ENCODE data around the gene SATB2. TPM values are rescaled to one million over a fixed set of nuclear protein-coding genes. Genes with fewer than 3 reads are reported as not detected.

SATB2 gene
- total and polyA plus RNA-seq, 3 experiments from 2014 or later = 0.09 to 0.13 TPM; not detected in 1

- DNase-seq = no peak
- H3K36me3 Mint-ChIP-seq = no peaks in the 10 kb centered on the region
- peaks cover 0 to 2% (median 0%) of the 10 kb centered on the region in 5 donors for H3K9me3 Mint-ChIP-seq
- Histone ChIP-seq H3K36me3 (ENCODE audit: insufficient read depth, low read length) (no peaks in the 10 kb centered on the region), H3K4me1 (ENCODE audit: insufficient read depth, low read length) (no peaks in the 10 kb centered on the region), H3K27me3 (ENCODE audit: insufficient read depth, low read length, poor library complexity, severe bottlenecking) (no peaks in the 10 kb centered on the region), H3K4me3 (ENCODE audit: low read length) (no peak overlapping the region), H3K27ac (ENCODE audit: low read depth, low read length) (no peak overlapping the region), H3K9me3 (ENCODE audit: low read length) (no peaks in the 10 kb centered on the region)
- no peaks in the 10 kb centered on the region for H3K4me1 Mint-ChIP-seq
- ChIA-PET POLR2A (no interaction called here), CTCF (no interaction called here)
- no peak overlapping the region for H3K27ac Mint-ChIP-seq
- peaks cover 0 to 4% of the 10 kb centered on the region in 2 donors for H3K27me3 Mint-ChIP-seq
- no peak overlapping the region for H3K4me3 Mint-ChIP-seq
Measured at GRCh38 chr2:199317646-199318045, 140.1 kb downstream of the SATB2 start.

DNA sequence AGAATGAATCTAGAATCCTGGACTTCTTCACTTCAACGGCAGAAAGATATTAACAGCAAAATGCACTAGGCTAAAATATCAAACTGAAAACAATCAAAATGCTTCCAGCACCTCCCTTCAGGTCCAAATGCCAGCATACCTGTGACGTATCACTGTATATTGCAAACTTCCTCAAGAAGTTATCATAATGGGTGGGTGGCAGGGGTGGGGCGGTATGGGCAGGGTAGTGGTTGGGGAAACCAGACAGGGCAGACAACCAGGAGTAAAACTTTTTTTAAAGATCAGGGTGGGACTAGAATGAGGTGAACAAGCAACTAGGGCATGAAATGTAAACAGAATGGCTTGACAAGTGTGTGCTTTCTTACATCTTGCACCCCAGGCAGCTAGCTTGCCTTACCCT is 140.9 kb downstream of the SATB2 start:
- Mint-ChIP-seq H3K9me3 (peaks cover 0 to 2% (median 0%) of the 10 kb centered on the region in 5 donors), H3K4me1 (no peaks in the 10 kb centered on the region), H3K4me3 (no peak overlapping the region), H3K36me3 (no peaks in the 10 kb centered on the region), H3K27me3 (peaks cover 0 to 4% of the 10 kb centered on the region in 2 donors), H3K27ac (no peak overlapping the region)
- Histone ChIP-seq H3K27ac (ENCODE audit: low read depth, low read length) (no peak overlapping the region), H3K36me3 (ENCODE audit: insufficient read depth, low read length) (no peaks in the 10 kb centered on the region), H3K4me3 (ENCODE audit: low read length) (no peak overlapping the region), H3K4me1 (ENCODE audit: insufficient read depth, low read length) (no peaks in the 10 kb centered on the region), H3K27me3 (ENCODE audit: insufficient read depth, low read length, poor library complexity, severe bottlenecking) (no peaks in the 10 kb centered on the region), H3K9me3 (ENCODE audit: low read length) (no peaks in the 10 kb centered on the region)
- DNase-seq = no peak
- POLR2A ChIA-PET = no interaction called here
- CTCF ChIA-PET = no interaction called here

GRCh38 chr2:199315299-199316179 is 142.2 kb downstream of the SATB2 start:
- H3K4me1 Mint-ChIP-seq = no peaks in the 10 kb centered on the region
- peaks cover 0 to 2% (median 0%) of the 10 kb centered on the region in 5 donors for H3K9me3 Mint-ChIP-seq
- H3K27ac Mint-ChIP-seq = no peak overlapping the region
- no peaks in the 10 kb centered on the region for H3K4me1 ChIP-seq (ENCODE audit: insufficient read depth, low read length)
- H3K27me3 ChIP-seq (ENCODE audit: insufficient read depth, low read length, poor library complexity, severe bottlenecking) = no peaks in the 10 kb centered on the region
- DNase-seq = no peak
- H3K27me3 Mint-ChIP-seq = peaks cover 0 to 4% of the 10 kb centered on the region in 2 donors
- H3K9me3 ChIP-seq (ENCODE audit: low read length) = no peaks in the 10 kb centered on the region
- H3K27ac ChIP-seq (ENCODE audit: low read depth, low read length) = no peak overlapping the region
- H3K4me3 Mint-ChIP-seq = no peak overlapping the region
- H3K36me3 Mint-ChIP-seq = no peaks in the 10 kb centered on the region
- no peaks in the 10 kb centered on the region for H3K36me3 ChIP-seq (ENCODE audit: insufficient read depth, low read length)
- ChIA-PET POLR2A (no interaction called here), CTCF (no interaction called here)
- H3K4me3 ChIP-seq (ENCODE audit: low read length) = no peak overlapping the region

DNA sequence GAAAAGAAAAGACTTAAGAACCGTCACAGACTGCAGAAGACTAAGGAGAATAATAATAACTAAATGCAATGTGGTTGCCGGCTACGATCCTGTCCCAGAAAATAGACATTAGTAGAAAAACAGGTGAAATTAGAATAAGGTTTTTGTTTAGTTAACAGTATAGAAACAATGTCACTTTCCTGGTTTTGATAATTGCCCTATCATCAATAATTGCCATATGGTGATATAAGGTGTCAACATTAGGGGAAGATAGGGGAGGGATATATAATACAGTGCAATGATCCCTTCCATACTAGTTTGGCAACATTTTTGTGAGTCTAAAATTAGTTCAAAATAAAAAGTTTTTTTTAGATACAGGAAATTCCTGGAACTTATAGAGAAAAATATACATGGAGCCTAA is 144.8 kb downstream of the SATB2 start:
- CTCF ChIA-PET = no interaction called here
- H3K27me3 ChIP-seq (ENCODE audit: insufficient read depth, low read length, poor library complexity, severe bottlenecking) = no peaks in the 10 kb centered on the region
- no peak overlapping the region for H3K27ac ChIP-seq (ENCODE audit: low read depth, low read length)
- Mint-ChIP-seq H3K27ac (no peak overlapping the region), H3K4me3 (no peak overlapping the region), H3K4me1 (no peaks in the 10 kb centered on the region), H3K9me3 (peaks cover 0 to 2% (median 0%) of the 10 kb centered on the region in 5 donors), H3K27me3 (no peaks in the 10 kb centered on the region), H3K36me3 (no peaks in the 10 kb centered on the region)
- DNase-seq = no peak
- no peaks in the 10 kb centered on the region for H3K9me3 ChIP-seq (ENCODE audit: low read length)
- H3K4me3 ChIP-seq (ENCODE audit: low read length) = no peak overlapping the region
- H3K36me3 ChIP-seq (ENCODE audit: insufficient read depth, low read length) = no peaks in the 10 kb centered on the region
- H3K4me1 ChIP-seq (ENCODE audit: insufficient read depth, low read length) = no peaks in the 10 kb centered on the region
- POLR2A ChIA-PET = no interaction called here

DNA sequence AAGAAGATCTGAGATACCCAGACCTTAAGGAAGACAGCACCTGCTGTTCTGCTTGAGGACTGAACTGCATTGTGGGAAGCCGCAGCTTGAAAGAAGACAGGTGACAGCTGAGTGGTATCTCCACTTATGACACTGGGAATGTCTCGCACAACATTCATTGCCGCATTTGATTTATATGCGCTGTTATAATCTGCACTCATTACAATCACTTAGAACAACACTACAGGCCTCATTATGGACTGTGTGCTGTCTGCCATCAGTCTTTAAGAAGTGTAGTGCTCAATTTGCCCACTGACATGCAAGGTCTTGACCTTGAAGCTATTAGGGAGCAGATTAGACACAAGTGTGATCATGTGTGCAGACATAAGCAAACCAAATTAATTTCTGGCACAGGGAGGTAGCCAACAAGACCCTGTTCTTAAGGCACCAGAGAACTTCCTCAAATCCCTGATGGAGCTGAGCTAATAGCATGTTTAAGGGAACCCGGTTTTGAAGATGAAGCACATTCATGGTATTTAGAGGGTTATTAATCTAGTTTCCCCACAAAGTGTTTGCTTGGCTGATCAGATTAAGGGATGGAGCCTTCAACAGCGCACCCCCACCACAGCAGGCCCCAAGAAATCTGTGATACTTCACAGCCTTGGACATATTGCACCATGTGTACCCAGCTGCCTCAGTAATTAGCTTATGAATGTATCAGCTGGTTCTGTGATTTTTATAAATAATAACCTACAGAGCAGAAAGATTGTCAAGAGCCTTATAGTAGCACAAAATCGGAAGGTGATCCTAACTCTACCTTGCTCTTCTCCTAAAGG is 146.8 kb downstream of the SATB2 start:
- H3K27me3 ChIP-seq (ENCODE audit: insufficient read depth, low read length, poor library complexity, severe bottlenecking) = no peaks in the 10 kb centered on the region
- no peaks in the 10 kb centered on the region for H3K4me1 ChIP-seq (ENCODE audit: insufficient read depth, low read length)
- no peak overlapping the region for H3K4me3 ChIP-seq (ENCODE audit: low read length)
- Mint-ChIP-seq H3K4me3 (no peak overlapping the region), H3K36me3 (no peaks in the 10 kb centered on the region), H3K4me1 (no peaks in the 10 kb centered on the region), H3K27me3 (no peaks in the 10 kb centered on the region), H3K27ac (no peak overlapping the region), H3K9me3 (peaks cover 0 to 2% (median 0%) of the 10 kb centered on the region in 5 donors)
- H3K27ac ChIP-seq (ENCODE audit: low read depth, low read length) = no peak overlapping the region
- CTCF ChIA-PET = no interaction called here
- DNase-seq = no peak
- no peaks in the 10 kb centered on the region for H3K9me3 ChIP-seq (ENCODE audit: low read length)
- POLR2A ChIA-PET = no interaction called here
- no peaks in the 10 kb centered on the region for H3K36me3 ChIP-seq (ENCODE audit: insufficient read depth, low read length)

DNA sequence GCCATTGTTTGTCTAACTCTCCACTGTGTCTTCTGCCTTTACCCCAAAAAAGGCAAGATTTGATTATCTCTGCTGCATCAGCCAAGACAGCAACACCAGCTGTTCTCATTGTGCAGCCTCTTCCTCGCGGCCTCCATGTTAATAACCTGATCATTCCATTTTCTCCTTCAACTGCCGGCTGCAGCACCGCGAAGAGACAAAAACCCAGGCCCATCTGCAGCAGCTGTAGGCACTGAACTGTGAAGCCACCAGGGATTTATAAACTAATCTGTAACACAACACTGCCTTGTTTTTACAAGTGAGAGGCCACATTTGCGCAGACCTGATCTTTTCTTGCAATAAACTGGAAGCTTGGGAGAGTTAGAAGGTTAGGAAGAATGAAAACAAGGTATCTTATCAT is 147.8 kb downstream of the SATB2 start:
- H3K4me1 ChIP-seq (ENCODE audit: insufficient read depth, low read length) = no peaks in the 10 kb centered on the region
- Mint-ChIP-seq H3K9me3 (peaks cover 0 to 2% (median 0%) of the 10 kb centered on the region in 5 donors), H3K4me3 (no peak overlapping the region), H3K27ac (no peak overlapping the region), H3K36me3 (no peaks in the 10 kb centered on the region), H3K4me1 (no peaks in the 10 kb centered on the region), H3K27me3 (no peaks in the 10 kb centered on the region)
- H3K4me3 ChIP-seq (ENCODE audit: low read length) = no peak overlapping the region
- ChIA-PET POLR2A (no interaction called here), CTCF (no interaction called here)
- H3K36me3 ChIP-seq (ENCODE audit: insufficient read depth, low read length) = no peaks in the 10 kb centered on the region
- no peaks in the 10 kb centered on the region for H3K27me3 ChIP-seq (ENCODE audit: insufficient read depth, low read length, poor library complexity, severe bottlenecking)
- no peak for DNase-seq
- no peaks in the 10 kb centered on the region for H3K9me3 ChIP-seq (ENCODE audit: low read length)
- no peak overlapping the region for H3K27ac ChIP-seq (ENCODE audit: low read depth, low read length)

GRCh38 chr2:199309411-199309810 is 148.3 kb downstream of the SATB2 start:
- H3K4me3 Mint-ChIP-seq = no peak overlapping the region
- no peak overlapping the region for H3K27ac Mint-ChIP-seq
- Histone ChIP-seq H3K27me3 (ENCODE audit: insufficient read depth, low read length, poor library complexity, severe bottlenecking) (no peaks in the 10 kb centered on the region), H3K4me1 (ENCODE audit: insufficient read depth, low read length) (no peaks in the 10 kb centered on the region), H3K36me3 (ENCODE audit: insufficient read depth, low read length) (no peaks in the 10 kb centered on the region), H3K9me3 (ENCODE audit: low read length) (no peaks in the 10 kb centered on the region), H3K4me3 (ENCODE audit: low read length) (no peak overlapping the region), H3K27ac (ENCODE audit: low read depth, low read length) (no peak overlapping the region)
- ChIA-PET CTCF (no interaction called here), POLR2A (no interaction called here)
- H3K9me3 Mint-ChIP-seq = peaks cover 0 to 2% (median 0%) of the 10 kb centered on the region in 5 donors
- no peak for DNase-seq
- no peaks in the 10 kb centered on the region for H3K36me3 Mint-ChIP-seq
- no peaks in the 10 kb centered on the region for H3K27me3 Mint-ChIP-seq
- H3K4me1 Mint-ChIP-seq = no peaks in the 10 kb centered on the region

DNA sequence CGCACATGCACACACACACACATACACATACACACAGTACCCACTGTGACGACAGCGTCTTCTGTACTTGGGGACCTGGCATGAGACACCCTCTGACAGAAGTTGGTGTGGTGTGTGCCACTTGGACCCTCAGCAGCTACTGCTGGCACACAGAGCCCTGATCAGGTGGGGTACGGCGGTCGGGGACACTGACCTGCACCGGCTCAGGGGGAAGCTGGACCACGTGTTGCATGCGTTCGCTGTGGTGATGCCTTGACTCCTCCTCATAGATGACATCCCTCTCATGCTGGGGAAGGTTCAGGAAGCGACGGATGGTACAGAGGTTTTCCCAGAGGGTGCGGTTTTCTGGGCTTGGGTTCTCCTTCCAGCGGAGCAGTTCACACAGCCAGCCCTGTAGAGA is 149.2 kb downstream of the SATB2 start:
- Histone ChIP-seq H3K27me3 (ENCODE audit: insufficient read depth, low read length, poor library complexity, severe bottlenecking) (no peaks in the 10 kb centered on the region), H3K4me1 (ENCODE audit: insufficient read depth, low read length) (no peaks in the 10 kb centered on the region), H3K4me3 (ENCODE audit: low read length) (no peak overlapping the region), H3K36me3 (ENCODE audit: insufficient read depth, low read length) (no peaks in the 10 kb centered on the region), H3K27ac (ENCODE audit: low read depth, low read length) (no peak overlapping the region), H3K9me3 (ENCODE audit: low read length) (no peaks in the 10 kb centered on the region)
- ChIA-PET CTCF (no interaction called here), POLR2A (no interaction called here)
- no peaks in the 10 kb centered on the region for H3K36me3 Mint-ChIP-seq
- H3K4me1 Mint-ChIP-seq = no peaks in the 10 kb centered on the region
- no peak overlapping the region for H3K27ac Mint-ChIP-seq
- H3K4me3 Mint-ChIP-seq = no peak overlapping the region
- DNase-seq = no peak
- H3K9me3 Mint-ChIP-seq = peaks cover 0 to 2% (median 0%) of the 10 kb centered on the region in 5 donors
- H3K27me3 Mint-ChIP-seq = no peaks in the 10 kb centered on the region

All from CD8-positive, alpha-beta memory T cell (primary cell).